ENCODE measurements around the gene LCLAT1. TPM values are rescaled to one million over a fixed set of nuclear protein-coding genes. Genes with fewer than 3 reads are reported as not detected.

LCLAT1 gene
- total RNA-seq, 1 donor, result 14.6 TPM

GRCh38 chr2:30688956-30689401, 241.9 kb downstream of the LCLAT1 start:
- Histone ChIP-seq H3K27me3 (ENCODE audit: insufficient read depth, low read length) (no peaks in the 10 kb centered on the region), H3K4me1 (ENCODE audit: insufficient read depth, low read length) (no peaks in the 10 kb centered on the region)

GRCh38 chr2:30689496-30690125, 242.6 kb downstream of the LCLAT1 start:
- no peak overlapping the region for H3K4me3 ChIP-seq (ENCODE audit: low read length)
- H3K4me1 ChIP-seq (ENCODE audit: insufficient read depth, low read length), result no peaks in the 10 kb centered on the region
- H3K27me3 ChIP-seq (ENCODE audit: insufficient read depth, low read length), result no peaks in the 10 kb centered on the region
- no peaks in the 10 kb centered on the region for H3K9me3 ChIP-seq (ENCODE audit: low read depth, low read length)

More at GRCh38 chr2:30688956-30689401, 241.9 kb downstream of the LCLAT1 start:
- no peak overlapping the region for H3K4me3 ChIP-seq (ENCODE audit: low read length)
- no peaks in the 10 kb centered on the region for H3K9me3 ChIP-seq (ENCODE audit: low read depth, low read length)

- no peak overlapping the region for H3K4me3 ChIP-seq (ENCODE audit: low read length)
These were observed 243.1 kb downstream of the LCLAT1 start for GRCh38 chr2:30690126-30690561.

GRCh38 chr2:30691091-30691947, 244.3 kb downstream of the LCLAT1 start:
- Histone ChIP-seq H3K27me3 (ENCODE audit: insufficient read depth, low read length) (peaks cover 2% of the 10 kb centered on the region), H3K4me3 (ENCODE audit: low read length) (no peak overlapping the region), H3K9me3 (ENCODE audit: low read depth, low read length) (no peaks in the 10 kb centered on the region), H3K4me1 (ENCODE audit: insufficient read depth, low read length) (no peaks in the 10 kb centered on the region)

More at GRCh38 chr2:30690126-30690561, 243.1 kb downstream of the LCLAT1 start:
- H3K4me1 ChIP-seq (ENCODE audit: insufficient read depth, low read length), result no peaks in the 10 kb centered on the region
- peaks cover 2% of the 10 kb centered on the region for H3K27me3 ChIP-seq (ENCODE audit: insufficient read depth, low read length)
- no peaks in the 10 kb centered on the region for H3K9me3 ChIP-seq (ENCODE audit: low read depth, low read length)

GRCh38 chr2:30691948-30692828, 245.1 kb downstream of the LCLAT1 start:
- H3K4me3 ChIP-seq (ENCODE audit: low read length), result no peak overlapping the region
- no peaks in the 10 kb centered on the region for H3K4me1 ChIP-seq (ENCODE audit: insufficient read depth, low read length)
- H3K9me3 ChIP-seq (ENCODE audit: low read depth, low read length), result no peaks in the 10 kb centered on the region
- peaks cover 2% of the 10 kb centered on the region for H3K27me3 ChIP-seq (ENCODE audit: insufficient read depth, low read length)

GRCh38 chr2:30692829-30693275, 245.8 kb downstream of the LCLAT1 start:
- H3K4me1 ChIP-seq (ENCODE audit: insufficient read depth, low read length), result no peaks in the 10 kb centered on the region
- no peaks in the 10 kb centered on the region for H3K9me3 ChIP-seq (ENCODE audit: low read depth, low read length)
- no peak overlapping the region for H3K4me3 ChIP-seq (ENCODE audit: low read length)
- peaks cover 2% of the 10 kb centered on the region for H3K27me3 ChIP-seq (ENCODE audit: insufficient read depth, low read length)

Other genes with a start within 250 kb of the LCLAT1 start
- 91.4 TPM for gene LBH, start 215.7 kb upstream of the LCLAT1 start, total RNA-seq